LNCAP (cell line): ENCODE measurements around the gene CFAP77.

Source experiments
- TF ChIP-seq, protein P1 (sequence below): fragments of 450-650 bp; IDR thresholded peaks from 2 replicates; pipeline ENCODE4 v1.5.1; 2017; ENCODE audit warnings: mild to moderate bottlenecking

CFAP77 gene

DNA sequence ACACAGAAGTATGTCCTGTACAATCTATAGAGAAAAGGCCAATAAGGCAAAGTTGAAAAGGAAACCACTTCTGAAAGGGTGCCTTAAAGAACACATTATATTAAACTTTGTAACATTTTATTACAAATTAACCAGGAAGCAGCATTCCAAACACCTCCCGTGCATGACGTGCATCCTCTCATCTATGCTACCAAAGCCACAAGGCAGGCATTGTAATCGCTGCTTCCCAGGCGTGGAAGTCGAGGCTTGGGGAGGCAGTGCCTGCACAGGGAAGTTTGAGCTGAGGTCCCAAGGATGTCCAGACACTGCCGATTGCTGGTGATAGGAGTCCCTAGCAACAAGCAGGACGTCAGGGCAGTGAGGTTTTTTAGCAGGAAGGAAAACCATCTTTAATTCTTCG, 128.1 kb downstream of the CFAP77 start:
- TF ChIP-seq, protein P1, sequence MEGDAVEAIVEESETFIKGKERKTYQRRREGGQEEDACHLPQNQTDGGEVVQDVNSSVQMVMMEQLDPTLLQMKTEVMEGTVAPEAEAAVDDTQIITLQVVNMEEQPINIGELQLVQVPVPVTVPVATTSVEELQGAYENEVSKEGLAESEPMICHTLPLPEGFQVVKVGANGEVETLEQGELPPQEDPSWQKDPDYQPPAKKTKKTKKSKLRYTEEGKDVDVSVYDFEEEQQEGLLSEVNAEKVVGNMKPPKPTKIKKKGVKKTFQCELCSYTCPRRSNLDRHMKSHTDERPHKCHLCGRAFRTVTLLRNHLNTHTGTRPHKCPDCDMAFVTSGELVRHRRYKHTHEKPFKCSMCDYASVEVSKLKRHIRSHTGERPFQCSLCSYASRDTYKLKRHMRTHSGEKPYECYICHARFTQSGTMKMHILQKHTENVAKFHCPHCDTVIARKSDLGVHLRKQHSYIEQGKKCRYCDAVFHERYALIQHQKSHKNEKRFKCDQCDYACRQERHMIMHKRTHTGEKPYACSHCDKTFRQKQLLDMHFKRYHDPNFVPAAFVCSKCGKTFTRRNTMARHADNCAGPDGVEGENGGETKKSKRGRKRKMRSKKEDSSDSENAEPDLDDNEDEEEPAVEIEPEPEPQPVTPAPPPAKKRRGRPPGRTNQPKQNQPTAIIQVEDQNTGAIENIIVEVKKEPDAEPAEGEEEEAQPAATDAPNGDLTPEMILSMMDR = no peak

DNA sequence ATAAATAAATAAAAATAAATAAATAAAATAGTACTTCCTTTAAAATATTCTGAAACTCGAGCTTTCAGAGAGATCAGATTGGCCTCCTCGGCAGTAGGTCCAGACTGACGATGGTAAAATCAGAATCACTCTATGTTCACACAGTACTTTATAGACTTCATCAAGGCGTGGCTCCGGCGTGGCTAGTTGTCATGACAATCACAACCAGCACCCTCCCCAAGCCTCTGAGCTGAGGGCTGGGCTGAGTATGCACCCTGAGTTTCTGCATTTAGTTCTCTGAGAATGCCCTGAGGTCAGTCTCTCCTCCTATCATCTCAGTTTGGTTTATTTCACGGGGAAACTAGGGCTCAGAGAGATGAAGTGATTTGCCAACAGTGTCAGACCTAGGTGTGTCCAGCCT, 129.1 kb downstream of the CFAP77 start:
- TF ChIP-seq, protein P1 = no peak

DNA sequence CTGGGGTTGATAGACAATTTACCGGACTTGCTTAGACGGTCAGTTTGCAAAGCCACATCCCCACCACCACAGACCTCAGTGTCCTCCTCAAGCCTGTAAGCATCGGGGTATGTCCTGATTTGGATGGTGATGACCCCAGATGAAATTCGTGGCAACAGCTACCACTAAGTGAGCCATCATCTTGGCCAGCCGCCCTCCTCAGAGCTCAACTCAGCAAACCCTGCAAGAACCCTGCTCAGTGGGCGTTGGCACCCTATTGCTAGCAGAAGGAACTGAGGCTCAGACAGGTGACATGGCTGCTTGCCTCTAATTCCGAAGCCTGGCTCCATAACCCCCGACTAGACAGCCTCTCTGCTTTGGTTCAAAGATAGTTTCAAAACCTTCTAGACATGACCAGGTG, 131.0 kb downstream of the CFAP77 start:
- TF ChIP-seq, protein P1 = no peak

DNA sequence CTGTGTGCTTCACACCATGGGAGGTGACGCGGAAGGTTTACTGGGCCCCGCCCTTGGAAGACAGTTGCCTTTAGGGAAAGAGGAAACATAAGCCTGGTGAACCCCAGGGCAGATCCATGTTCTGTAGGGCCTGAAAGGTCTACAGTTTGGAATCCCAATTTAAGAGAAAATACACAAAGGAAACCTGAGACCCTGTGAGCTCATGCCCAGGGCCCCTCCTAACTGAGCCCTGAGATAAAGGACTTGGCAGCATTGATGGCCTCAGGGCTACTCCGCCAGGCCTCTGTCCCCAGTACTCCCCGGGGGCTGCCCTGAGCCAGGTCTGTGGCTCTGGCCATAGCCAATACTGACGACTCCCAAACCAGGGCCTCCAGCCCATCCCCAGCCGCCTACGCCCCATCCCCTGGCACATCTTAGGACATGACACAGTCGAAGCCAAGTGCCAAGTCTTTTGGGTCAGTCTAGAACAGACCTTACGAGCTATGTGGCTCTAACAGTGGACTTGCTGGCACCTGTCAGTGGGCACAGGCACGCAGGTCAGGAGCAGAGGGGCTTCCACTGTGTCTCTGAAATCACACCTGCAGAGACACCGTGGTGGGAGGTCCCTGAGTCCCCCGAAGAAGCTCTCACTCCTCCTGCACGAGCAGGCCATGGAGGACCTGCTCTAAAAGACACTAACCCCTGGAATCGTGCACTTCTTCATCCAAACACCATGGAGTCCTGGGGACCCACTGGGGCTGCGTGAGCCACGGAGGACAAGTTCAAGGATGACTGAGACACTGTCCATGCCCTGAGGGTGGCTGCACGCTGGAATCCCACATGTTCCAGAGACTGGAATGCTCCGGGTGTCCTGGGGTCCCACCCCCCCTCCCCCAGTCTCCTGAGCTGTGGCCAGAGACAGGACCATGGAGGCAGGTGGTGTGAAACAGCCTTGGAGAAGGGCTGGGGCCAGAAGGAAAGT, 132.1 kb downstream of the CFAP77 start:
- TF ChIP-seq, protein P1 = no peak

DNA sequence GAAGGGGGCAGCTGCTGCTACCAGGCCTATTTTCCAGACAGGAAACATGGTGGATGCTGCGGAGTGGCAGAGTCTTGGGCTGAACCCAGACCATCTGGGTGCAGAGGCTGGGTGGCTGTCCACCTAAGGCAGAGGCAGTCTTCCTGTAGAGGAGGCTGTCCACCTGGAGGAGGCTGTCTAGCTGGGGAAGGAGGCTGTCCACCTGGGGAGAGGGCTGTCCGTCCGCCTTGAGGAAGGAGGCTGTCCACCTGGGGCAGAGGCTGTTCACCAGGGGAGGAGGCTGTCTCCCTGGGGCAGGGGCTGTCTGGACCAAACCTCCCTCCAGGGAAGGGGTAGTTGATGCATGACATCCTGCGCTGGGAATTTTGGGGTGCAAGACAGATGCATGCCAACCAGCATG, 133.2 kb downstream of the CFAP77 start:
- TF ChIP-seq, protein P1 = no peak

DNA sequence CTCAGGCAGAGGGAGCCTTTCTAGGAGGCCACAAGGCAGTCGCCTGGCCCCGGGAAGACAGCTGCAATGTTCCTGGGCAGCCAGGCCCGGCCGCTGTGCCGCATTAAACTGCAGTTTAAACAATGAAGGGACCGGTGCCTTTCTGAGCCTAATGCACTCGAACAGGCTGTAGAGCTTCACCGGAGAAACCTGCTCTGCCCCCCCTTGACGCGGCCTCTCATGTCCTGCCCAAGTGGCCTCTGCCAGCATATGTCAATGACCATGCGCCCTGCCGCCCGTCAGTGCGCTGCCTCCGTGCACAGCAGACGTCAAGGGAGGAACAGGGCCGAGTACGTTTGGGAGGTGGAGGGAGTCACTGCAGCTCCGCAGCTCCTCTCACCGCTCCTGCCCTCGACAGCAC, 133.9 kb downstream of the CFAP77 start:
- TF ChIP-seq, protein P1 = no peak

DNA sequence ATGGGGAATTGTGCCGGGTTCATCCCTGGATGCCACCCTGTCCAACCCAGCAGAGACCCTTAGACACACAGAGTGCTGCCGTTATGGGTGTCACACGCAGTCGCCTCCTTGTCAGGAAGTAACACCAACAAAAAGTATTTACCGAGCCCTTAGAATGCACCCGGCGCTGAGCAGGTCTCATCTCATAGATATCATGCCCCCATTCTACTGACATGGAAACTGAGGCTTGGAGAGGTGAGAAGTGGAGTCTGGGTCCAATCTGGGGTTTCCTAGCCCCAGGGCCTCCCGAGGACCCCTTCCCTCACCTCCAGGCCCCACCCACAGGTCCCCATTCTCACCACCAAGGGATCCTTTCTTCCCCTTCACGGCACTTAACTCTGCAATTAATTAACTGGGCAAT, 135.6 kb downstream of the CFAP77 start:
- TF ChIP-seq, protein P1 = no peak
